Fibroblast of villous mesenchyme (primary cell): ENCODE measurements around the gene NELL1. TPM values are rescaled to one million over a fixed set of nuclear protein-coding genes. Genes with fewer than 3 reads are reported as not detected.

Experiments
- DNase-seq: peaks from one replicate; pipeline ENCODE4 v3.0.0-alpha.2; 2010; ENCODE audit warnings: low read depth
- H3K4me3 ChIP-seq: 2 replicates; pipeline ENCODE4 v1.5.1; 2011; ENCODE audit warnings: low read depth, mild to moderate bottlenecking, low read length
- total RNA-seq: library from RNA; depleted of rRNA; stranded (reverse); fragments of >200 nt; gene quantifications from 2 replicates; pipeline ENCODE4 v1.2.3, GENCODE V29; 2012
- TF ChIP-seq, protein P1 (sequence below): IDR thresholded peaks from 2 replicates; pipeline ENCODE4 v1.5.1; 2012; ENCODE audit warnings: low read depth, mild to moderate bottlenecking, low read length; ENCODE audit not compliant: insufficient read depth

The NELL1 gene
- total RNA-seq, 1 donor = not detected

DNA sequence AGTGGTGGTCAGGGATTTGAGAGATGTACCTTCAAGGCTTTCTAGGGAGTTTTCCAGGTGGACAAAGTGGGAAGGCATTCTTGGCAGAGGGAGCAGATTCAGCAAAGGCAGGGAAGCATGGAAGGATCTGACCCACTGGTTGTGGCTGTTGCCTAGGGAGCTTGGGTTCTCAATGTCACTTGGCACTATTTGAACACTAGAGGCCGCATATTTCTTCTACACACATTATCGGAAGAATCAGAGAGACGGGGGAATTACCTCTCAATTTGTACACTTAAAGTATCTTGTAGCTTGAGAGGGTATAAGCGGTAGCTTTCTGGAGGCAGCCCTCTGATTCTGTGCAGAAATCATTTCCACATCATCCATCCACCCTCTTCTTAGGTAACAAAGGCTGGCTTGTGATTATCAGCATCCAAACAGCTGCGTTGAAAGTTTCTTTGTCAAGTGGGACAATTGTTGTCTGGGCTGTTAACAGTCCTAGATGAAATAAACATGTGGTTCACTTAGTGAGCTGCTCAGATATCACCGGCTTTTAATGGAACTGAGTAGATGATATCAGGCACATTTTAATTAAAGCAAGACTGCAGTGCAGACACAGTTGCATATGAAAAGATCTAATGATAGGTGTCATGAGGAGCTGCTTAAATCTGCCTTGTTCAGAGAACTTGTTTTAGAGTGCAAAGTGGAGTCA, 2.6 kb downstream of the NELL1 start:
- TF ChIP-seq, protein P1, sequence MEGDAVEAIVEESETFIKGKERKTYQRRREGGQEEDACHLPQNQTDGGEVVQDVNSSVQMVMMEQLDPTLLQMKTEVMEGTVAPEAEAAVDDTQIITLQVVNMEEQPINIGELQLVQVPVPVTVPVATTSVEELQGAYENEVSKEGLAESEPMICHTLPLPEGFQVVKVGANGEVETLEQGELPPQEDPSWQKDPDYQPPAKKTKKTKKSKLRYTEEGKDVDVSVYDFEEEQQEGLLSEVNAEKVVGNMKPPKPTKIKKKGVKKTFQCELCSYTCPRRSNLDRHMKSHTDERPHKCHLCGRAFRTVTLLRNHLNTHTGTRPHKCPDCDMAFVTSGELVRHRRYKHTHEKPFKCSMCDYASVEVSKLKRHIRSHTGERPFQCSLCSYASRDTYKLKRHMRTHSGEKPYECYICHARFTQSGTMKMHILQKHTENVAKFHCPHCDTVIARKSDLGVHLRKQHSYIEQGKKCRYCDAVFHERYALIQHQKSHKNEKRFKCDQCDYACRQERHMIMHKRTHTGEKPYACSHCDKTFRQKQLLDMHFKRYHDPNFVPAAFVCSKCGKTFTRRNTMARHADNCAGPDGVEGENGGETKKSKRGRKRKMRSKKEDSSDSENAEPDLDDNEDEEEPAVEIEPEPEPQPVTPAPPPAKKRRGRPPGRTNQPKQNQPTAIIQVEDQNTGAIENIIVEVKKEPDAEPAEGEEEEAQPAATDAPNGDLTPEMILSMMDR = no peak
- DNase-seq = no peak

DNA sequence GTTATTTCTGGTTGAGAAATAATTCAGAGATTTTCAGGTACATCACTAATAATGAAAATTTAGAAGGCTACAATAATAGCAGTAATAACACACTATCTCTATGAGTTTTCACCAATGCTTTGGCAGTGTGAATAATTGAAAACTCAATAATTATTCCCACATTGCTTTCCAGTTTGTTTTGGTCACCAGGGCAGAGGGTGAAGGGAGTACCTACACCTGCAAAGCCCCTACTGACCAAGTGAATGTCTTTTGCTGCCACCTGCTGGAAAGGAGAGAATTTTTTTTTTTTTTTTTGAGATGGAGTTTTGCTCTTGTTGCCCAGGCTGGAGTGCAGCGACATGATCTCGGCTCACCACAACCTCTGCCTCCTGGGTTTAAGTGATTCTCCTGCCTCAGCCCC, 3.2 kb downstream of the NELL1 start:
- TF ChIP-seq, protein P1 = peak; percentile 27
- no peak overlapping the region for H3K4me3 ChIP-seq
- DNase-seq = no peak

More for the DNA sequence above, 2.6 kb downstream of the NELL1 start:
- no peak overlapping the region for H3K4me3 ChIP-seq

DNA sequence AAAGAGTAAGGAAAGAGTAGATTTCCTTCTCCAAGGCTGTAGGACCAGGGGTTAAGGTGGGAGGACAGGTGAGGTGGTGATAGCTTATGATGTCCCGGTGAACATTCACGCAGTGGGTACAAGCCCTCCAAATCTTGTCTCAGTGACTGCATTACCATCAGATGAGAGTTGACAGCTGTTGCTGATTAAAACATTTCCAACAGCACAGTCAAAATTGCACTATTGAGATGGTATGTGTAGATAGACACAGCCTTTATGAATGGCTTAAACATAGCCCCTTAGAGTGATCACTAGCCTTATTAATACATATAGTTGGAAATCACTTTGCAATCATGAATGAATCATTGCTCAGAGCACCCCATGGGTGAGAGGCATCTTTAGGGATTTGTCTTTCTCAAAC, 7.3 kb downstream of the NELL1 start:
- no peak for DNase-seq
- H3K4me3 ChIP-seq = no peak overlapping the region
- TF ChIP-seq, protein P1 = no peak

DNA sequence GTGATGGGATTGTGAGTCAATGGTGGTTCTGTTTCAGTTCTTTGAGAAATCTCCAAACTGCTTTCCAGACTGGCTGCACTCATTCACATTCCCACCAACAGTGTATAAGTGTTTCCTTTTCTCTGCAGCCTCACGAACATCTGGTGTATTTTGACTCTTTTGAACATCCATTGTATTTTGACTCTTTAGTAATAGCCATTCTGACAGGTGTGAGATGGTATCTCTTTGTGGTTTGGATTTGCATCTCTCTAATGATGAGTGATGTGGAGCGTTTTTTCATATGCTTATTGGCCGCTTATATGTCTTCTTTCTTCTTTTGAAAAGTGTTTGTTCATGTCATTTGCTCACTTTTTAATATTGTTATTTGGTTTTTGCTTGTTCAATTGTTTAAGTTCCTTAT, 19.4 kb downstream of the NELL1 start:
- no peak overlapping the region for H3K4me3 ChIP-seq
- no peak for DNase-seq
- TF ChIP-seq, protein P1 = no peak

DNA sequence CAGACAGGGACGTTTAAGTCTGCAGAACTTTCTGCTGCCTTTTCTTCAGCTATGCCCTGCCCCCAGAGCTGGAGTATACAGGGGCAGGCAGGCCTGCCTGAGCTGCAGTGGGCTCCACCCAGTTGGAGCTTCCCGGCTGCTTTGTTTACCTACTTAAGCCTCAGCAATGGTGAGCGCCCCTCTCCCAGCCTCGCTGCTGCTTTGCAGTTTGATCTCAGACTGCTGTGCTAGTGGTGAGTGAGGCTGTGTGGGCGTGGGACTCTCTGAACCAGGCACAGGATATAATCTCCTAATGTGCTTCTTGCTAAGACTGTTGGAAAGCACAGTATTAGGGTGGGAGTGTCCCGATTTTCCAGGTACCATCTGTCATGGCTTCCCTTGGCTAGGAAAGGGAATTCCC, 38.5 kb downstream of the NELL1 start:
- DNase-seq = no peak
- no peak overlapping the region for H3K4me3 ChIP-seq
- TF ChIP-seq, protein P1 = no peak

DNA sequence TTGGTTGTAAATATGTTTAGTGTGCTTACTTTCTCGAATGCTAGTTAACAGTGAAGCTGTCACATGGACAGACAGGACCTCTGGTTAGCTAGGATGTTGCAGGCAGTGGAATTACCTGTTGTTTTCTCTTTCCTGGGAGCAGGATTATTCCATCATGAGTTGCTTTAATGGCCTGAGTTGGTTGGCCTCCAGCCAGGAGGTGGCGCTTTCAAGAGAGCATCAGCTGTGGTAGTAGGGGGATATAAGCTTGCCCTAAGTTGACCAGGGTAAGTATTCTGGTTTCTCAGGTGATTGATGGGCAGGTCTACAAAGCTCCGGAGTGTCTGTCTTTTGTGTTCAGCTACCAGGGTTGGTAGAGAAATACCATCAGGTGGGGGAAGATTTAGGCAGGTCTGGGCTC, 43.5 kb downstream of the NELL1 start:
- H3K4me3 ChIP-seq = no peak overlapping the region
- no peak for DNase-seq
- TF ChIP-seq, protein P1 = no peak

DNA sequence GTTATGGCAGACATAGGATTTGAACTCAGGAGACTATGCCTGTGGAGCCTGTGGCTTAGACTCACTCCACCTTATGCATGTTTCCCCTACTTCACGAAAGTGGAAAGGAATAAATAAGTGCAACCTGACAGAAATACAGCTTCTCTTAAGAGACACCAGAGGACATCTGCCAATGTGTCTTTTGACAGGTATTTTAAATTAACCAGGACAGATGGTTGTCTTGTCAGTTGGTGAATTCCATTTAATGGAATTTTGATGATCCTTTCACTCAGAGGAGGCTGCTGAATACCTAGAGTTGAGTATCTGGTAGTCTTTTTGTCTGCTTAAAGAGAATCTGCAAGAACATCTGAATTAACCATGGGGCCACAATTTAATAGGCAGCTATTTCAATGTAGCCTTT, 46.1 kb downstream of the NELL1 start:
- TF ChIP-seq, protein P1 = no peak
- no peak for DNase-seq
- H3K4me3 ChIP-seq = no peak overlapping the region
